GM12878 (cell line): ENCODE results near the gene MRPS35. TPM values are rescaled to one million over a fixed set of nuclear protein-coding genes. Genes with fewer than 3 reads are reported as not detected.

Experiments used
- ATAC-seq: fragments of 200-7000 bp; cut with Tn5 transposase; 3 replicates; pipeline ENCODE4 v1.9.1; 2020; ENCODE audit warnings: mild to moderate bottlenecking, moderate library complexity
- BruUV-seq: library from RNA; stranded (reverse); fragments of 400-500 nt; replicated peaks from 2 replicates; lab custom pipeline; 2021; lab: Mats Ljungman, UMichigan
- CTCF ChIA-PET: fragments of 300-600 bp; sonication (Branson Sonifier 250); formaldehyde crosslinking; extraction: SDS; loops from one replicate; lab custom pipeline; 2021; ENCODE audit warnings: inconsistent platforms; lab: Yijun Ruan, JAX
- POLR2A ChIA-PET: fragments of 350-600 bp; formaldehyde crosslinking; extraction: SDS; loops from one replicate; lab custom pipeline; 2021; ENCODE audit warnings: inconsistent platforms; lab: Charles Lee
- RAD21 ChIA-PET: fragments of 300-600 bp; sonication (Branson Sonifier 250); formaldehyde crosslinking; loops from one replicate; lab custom pipeline; 2023; ENCODE audit warnings: antibody characterized with exemption; ENCODE audit not compliant: unreplicated experiment; lab: Charles Lee
- SMC1A ChIA-PET: fragments of 300-600 bp; sonication (Branson Sonifier 250); formaldehyde crosslinking; loops from one replicate; lab custom pipeline; 2023; ENCODE audit not compliant: unreplicated experiment, uncharacterized antibody; lab: Charles Lee
- DNase-seq: peaks from one replicate; pipeline ENCODE4 v3.0.0-alpha.2; 2011; ENCODE audit warnings: low read depth, low spot score
- FAIRE-seq: peaks from 3 replicates; lab custom pipeline; 2011; peaks lifted over from hg19 to GRCh38; lab: Jason Lieb, UNC
- H2AFZ ChIP-seq: 2 replicates; pipeline ENCODE4 v1.6.0; 2011; ENCODE audit warnings: low read depth, low read length, control low read depth; ENCODE audit not compliant: control insufficient read depth
- H3K27ac ChIP-seq: 2 replicates; pipeline ENCODE4 v1.5.1; 2011; ENCODE audit warnings: control low read depth; ENCODE audit not compliant: control insufficient read depth, insufficient read depth
- H3K27me3 ChIP-seq, 2 experiments: replicated peaks in 1 of 2; 2 replicates each; pipeline versions ENCODE4 v1.6.0 to v1.6.1; 2011; ENCODE audit warnings: low read length in 1 of 2; ENCODE audit not compliant: control insufficient read depth in 2 of 2, insufficient read depth in 2 of 2
- H3K36me3 ChIP-seq, 2 experiments: 2 replicates each; pipeline ENCODE4 v1.5.1; 2011; ENCODE audit warnings: low read length in 1 of 2; ENCODE audit not compliant: control insufficient read depth in 2 of 2, insufficient read depth in 2 of 2
- H3K4me1 ChIP-seq: 2 replicates; pipeline ENCODE4 v1.6.1; 2011; ENCODE audit warnings: mild to moderate bottlenecking, low read length, moderate library complexity, mixed read lengths; ENCODE audit not compliant: control insufficient read depth, insufficient read depth
- H3K4me2 ChIP-seq: 2 replicates; pipeline ENCODE4 v1.6.0; 2011; ENCODE audit warnings: control low read depth; ENCODE audit not compliant: control insufficient read depth, insufficient read depth
- H3K4me3 ChIP-seq: fragments of 200-600 bp; sonication (generic); 2 replicates; pipeline ENCODE4 v1.5.1; 2016
- H3K79me2 ChIP-seq: 2 replicates; pipeline ENCODE4 v1.6.0; 2011; ENCODE audit warnings: low read length; ENCODE audit not compliant: control insufficient read depth, insufficient read depth
- H3K9ac ChIP-seq: 2 replicates; pipeline ENCODE4 v1.8.0; 2011; ENCODE audit warnings: low read length, control low read depth, mixed read lengths; ENCODE audit not compliant: control insufficient read depth, insufficient read depth
- H3K9me3 ChIP-seq: replicated peaks from 3 replicates; pipeline ENCODE4 v1.5.1; 2011; ENCODE audit warnings: mild to moderate bottlenecking, low read length; ENCODE audit not compliant: control insufficient read depth, insufficient read depth
- H4K20me1 ChIP-seq: 2 replicates; pipeline ENCODE4 v1.6.0; 2011; ENCODE audit not compliant: control insufficient read depth, insufficient read depth
- BHLHE40 ChIP-seq, 2 experiments: fragments of 450-650 bp in 1 of 2; IDR thresholded peaks; 2 replicates each; pipeline ENCODE4 v1.6.1; 2011 to 2017; ENCODE audit warnings: low read depth in 2 of 2, borderline replicate concordance in 1 of 2, improper control_type of control experiment in 1 of 2, low read length in 1 of 2, mild to moderate bottlenecking in 1 of 2
- CHD1 ChIP-seq: IDR thresholded peaks from 2 replicates; pipeline ENCODE4 v1.6.1; 2012; ENCODE audit warnings: low read depth, low read length, improper control_type of control experiment
- ETV6 ChIP-seq, 2 experiments: fragments of 450-650 bp in 1 of 2; IDR thresholded peaks in 1 of 2; conservative IDR thresholded peaks in 1 of 2; 2 replicates each; pipeline ENCODE4 v1.6.1; 2014; ENCODE audit warnings: antibody characterized with exemption in 1 of 2, borderline replicate concordance in 1 of 2, low read depth in 1 of 2, mild to moderate bottlenecking in 1 of 2, moderate library complexity in 1 of 2
- POLR2AphosphoS5 ChIP-seq: IDR thresholded peaks from 2 replicates; pipeline ENCODE4 v1.6.1; 2011; ENCODE audit warnings: mild to moderate bottlenecking, low read length, inconsistent platforms
- RUNX3 ChIP-seq: IDR thresholded peaks from 2 replicates; pipeline ENCODE4 v1.6.1; 2012; ENCODE audit warnings: low read length, inconsistent platforms
- SIN3A ChIP-seq: IDR thresholded peaks from 2 replicates; pipeline ENCODE4 v1.6.1; 2012; ENCODE audit warnings: low read depth, low read length, improper control_type of control experiment
- SRF ChIP-seq, 2 experiments: IDR thresholded peaks; 2 replicates each; pipeline ENCODE4 v1.6.1; 2011; ENCODE audit warnings: low read depth in 2 of 2, low read length in 2 of 2, mild to moderate bottlenecking in 1 of 2, moderate library complexity in 1 of 2
- TCF12 ChIP-seq: IDR thresholded peaks from 2 replicates; pipeline ENCODE4 v1.6.1; 2011; ENCODE audit warnings: low read depth, mild to moderate bottlenecking, low read length
- ZNF24 ChIP-seq: fragments of 450-650 bp; IDR thresholded peaks from 2 replicates; pipeline ENCODE4 v1.6.1; 2017; ENCODE audit warnings: antibody characterized with exemption, mild to moderate bottlenecking
- ZNF687 ChIP-seq: fragments of 450-650 bp; IDR thresholded peaks from 2 replicates; pipeline ENCODE4 v1.6.1; 2017; ENCODE audit warnings: mild to moderate bottlenecking, moderate library complexity
- WGBS: methylation state at CpG from one replicate; pipeline ENCODE4 v1.1.6; 2016; ENCODE audit warnings: low lambda C conversion rate; ENCODE audit not compliant: insufficient replicate concordance, insufficient coverage; ENCODE audit errors: missing lambda C conversion rate; 5-methylcytosine and 5-hydroxymethylcytosine counted together
- in situ Hi-C: fragments of 300-500 bp; cut with MboI; formaldehyde crosslinking; loops from 9 replicates; pipeline ENCODE4 v1.14.3; 2018; ENCODE audit warnings: mixed read lengths
- intact Hi-C: fragments of 100-400 bp; cut with micrococcal nuclease; formaldehyde crosslinking; loops from one replicate; pipeline ENCODE4 v1.14.2; 2022; ENCODE audit not compliant: unreplicated experiment
- polyA plus RNA-seq, 11 experiments: library from polyadenylated mRNA; depleted of rRNA in 4 of 11; unstranded in 6 of 11; stranded (reverse) in 5 of 11; fragments of >200 nt; fragmentation: Nextera tagmentation in 4 of 11; fragmentation: Illumina TruSeq in 1 of 11; extraction: Ambion mirVana in 4 of 11; extraction: Trizol in 1 of 11; gene quantifications; 1 replicate in 1 of 11; 2 replicates in 10 of 11; pipeline versions ENCODE4 v1.2.1 to v1.2.3, GENCODE V29; 2011 to 2016; ENCODE audit warnings: inconsistent platforms in 2 of 11, missing spikeins in 2 of 11, low read depth in 1 of 11
- total RNA-seq, 4 experiments: library from RNA; depleted of rRNA in 3 of 4; stranded (reverse); fragments of >200 nt in 3 of 4; fragmentation: Illumina TruSeq in 1 of 4; extraction: Trizol in 1 of 4; gene quantifications; 2 replicates each; pipeline versions ENCODE4 v1.2.1 to v1.2.3, GENCODE V29; 2013 to 2021
- TF ChIP-seq, protein P1 (sequence below): IDR thresholded peaks from 2 replicates; pipeline ENCODE4 v1.6.1; 2012; ENCODE audit warnings: low read depth, low read length, improper control_type of control experiment
- TF ChIP-seq, protein P2 (sequence below), 3 experiments: IDR thresholded peaks in 2 of 3; conservative IDR thresholded peaks in 1 of 3; 2 replicates each; pipeline ENCODE4 v1.5.1; 2011; ENCODE audit warnings: low read depth in 3 of 3, low read length in 3 of 3, mild to moderate bottlenecking in 3 of 3, control low read depth in 2 of 3, moderate library complexity in 2 of 3, inconsistent platforms in 1 of 3, mixed read lengths in 1 of 3; ENCODE audit not compliant: control insufficient read depth in 2 of 3, insufficient read depth in 1 of 3; ENCODE audit errors: extremely low read depth in 1 of 3

Gene MRPS35
- total and polyA plus RNA-seq, 10 of the 15 experiments (the other 5 are each of a cell fraction or from before 2014, with no cell fraction given) = 45.7 to 111 (median 67.1) TPM

- TF ChIP-seq ZNF687 = peak; percentile 56
Observed at GRCh38 chr12:27779920-27780611, 69.4 kb downstream of the MRPS35 start, which contains the start of the genes KLHL42 and MANSC4 (continued).

DNA sequence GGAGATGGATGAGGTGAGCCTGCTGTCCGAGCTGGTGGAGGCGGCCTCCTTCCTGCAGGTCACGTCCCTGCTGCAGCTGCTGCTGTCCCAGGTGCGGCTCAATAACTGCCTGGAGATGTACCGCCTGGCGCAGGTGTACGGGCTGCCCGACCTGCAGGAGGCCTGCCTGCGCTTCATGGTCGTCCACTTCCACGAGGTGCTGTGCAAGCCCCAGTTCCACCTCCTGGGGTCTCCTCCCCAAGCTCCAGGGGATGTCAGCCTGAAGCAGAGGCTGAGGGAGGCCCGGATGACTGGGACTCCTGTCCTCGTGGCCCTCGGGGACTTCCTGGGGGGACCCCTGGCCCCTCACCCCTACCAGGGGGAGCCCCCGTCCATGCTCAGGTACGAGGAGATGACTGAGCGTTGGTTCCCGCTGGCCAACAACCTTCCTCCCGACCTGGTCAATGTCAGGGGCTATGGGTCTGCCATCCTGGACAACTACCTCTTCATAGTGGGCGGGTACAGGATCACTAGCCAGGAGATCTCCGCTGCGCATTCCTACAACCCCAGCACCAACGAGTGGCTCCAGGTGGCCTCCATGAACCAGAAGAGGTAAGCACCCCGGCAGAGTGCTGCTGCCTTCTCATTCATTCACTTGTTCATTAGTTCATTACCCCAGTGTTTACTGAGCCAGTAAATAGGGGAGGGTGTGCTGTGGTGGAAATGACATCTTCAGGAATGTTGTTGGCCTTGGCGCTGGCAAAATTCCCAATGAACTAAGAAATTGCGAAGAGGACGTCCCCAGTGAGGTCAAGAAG lies 70.2 kb downstream of the MRPS35 start:
- peak overlapping the region; percentile 96 for H3K4me3 ChIP-seq
- peak overlapping the region; percentile 96 for H2AFZ ChIP-seq
- H3K4me2 ChIP-seq = peak overlapping the region; percentile 97
- FAIRE-seq = no peak
- ChIA-PET SMC1A (no interaction called here), RAD21 (interaction anchor here (0.5 to 1.5 kb wide), 8 partner anchors 39 to 498 kb away, joined by 3 to 5 read pairs (median 4); no protein-coding TSS in a partner anchor), CTCF (interaction anchor here (0.6 to 1.6 kb wide), 4 partner anchors 40 to 1780 kb away, joined by 3 read pairs; no protein-coding TSS in a partner anchor), POLR2A (interaction anchor here (0.5 kb wide), 1 partner anchor 14 kb away, joined by 3 read pairs; no protein-coding TSS in a partner anchor)
- intact Hi-C loops = loop anchor here (1.0 kb wide), 1 partner anchor 48 kb away; no protein-coding TSS in a partner anchor
- no peak for DNase-seq
- WGBS = 8% methylated on average over 27 of the region's 27 CpGs
- peak overlapping the region; percentile 72 for H3K27ac ChIP-seq
- H3K27me3 ChIP-seq = no peaks in the 10 kb centered on the region
- ATAC-seq = peak; percentile 58
- H3K4me1 ChIP-seq = peaks cover 4% of the 10 kb centered on the region
- H3K79me2 ChIP-seq = peaks cover 22% of the 10 kb centered on the region
- no peaks in the 10 kb centered on the region; a peak in 1 of 4 replicates for H3K36me3 ChIP-seq
- peak overlapping the region; percentile 89 for H3K9ac ChIP-seq
- no peaks in the 10 kb centered on the region for H4K20me1 ChIP-seq
- no TSS peak for BruUV-seq
- TF ChIP-seq SIN3A (0 out of 2 replicates have a peak, but pooled peaks have one; percentile 27), ETV6 (conservative IDR thresholded peaks at IDR 0.05 in 1 of 2, IDR thresholded peaks at IDR 0.05 in 1 of 2; ENCODE audit: borderline replicate concordance in 1 of 2, low read depth in 1 of 2) (0 out of 4 replicates have a peak, but pooled peaks of 1 of the 2 experiments have one; percentile 2), POLR2AphosphoS5 (peak; percentile 53), TCF12 (0 out of 2 replicates have a peak, but pooled peaks have one; percentile 3), ZNF24 (peak; percentile 55), RUNX3 (no peak), BHLHE40 (IDR thresholded peaks at IDR 0.05; ENCODE audit: borderline replicate concordance in 1 of 2, low read depth in 2 of 2, low read length in 1 of 2) (no peak), SRF (IDR thresholded peaks at IDR 0.05; ENCODE audit: low read depth in 2 of 2, low read length in 2 of 2) (no peak), CHD1 (no peak)
- TF ChIP-seq, protein P1, sequence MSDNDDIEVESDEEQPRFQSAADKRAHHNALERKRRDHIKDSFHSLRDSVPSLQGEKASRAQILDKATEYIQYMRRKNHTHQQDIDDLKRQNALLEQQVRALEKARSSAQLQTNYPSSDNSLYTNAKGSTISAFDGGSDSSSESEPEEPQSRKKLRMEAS = 0 out of 2 replicates have a peak, but pooled peaks have one; percentile 0
- TF ChIP-seq, protein P2, sequence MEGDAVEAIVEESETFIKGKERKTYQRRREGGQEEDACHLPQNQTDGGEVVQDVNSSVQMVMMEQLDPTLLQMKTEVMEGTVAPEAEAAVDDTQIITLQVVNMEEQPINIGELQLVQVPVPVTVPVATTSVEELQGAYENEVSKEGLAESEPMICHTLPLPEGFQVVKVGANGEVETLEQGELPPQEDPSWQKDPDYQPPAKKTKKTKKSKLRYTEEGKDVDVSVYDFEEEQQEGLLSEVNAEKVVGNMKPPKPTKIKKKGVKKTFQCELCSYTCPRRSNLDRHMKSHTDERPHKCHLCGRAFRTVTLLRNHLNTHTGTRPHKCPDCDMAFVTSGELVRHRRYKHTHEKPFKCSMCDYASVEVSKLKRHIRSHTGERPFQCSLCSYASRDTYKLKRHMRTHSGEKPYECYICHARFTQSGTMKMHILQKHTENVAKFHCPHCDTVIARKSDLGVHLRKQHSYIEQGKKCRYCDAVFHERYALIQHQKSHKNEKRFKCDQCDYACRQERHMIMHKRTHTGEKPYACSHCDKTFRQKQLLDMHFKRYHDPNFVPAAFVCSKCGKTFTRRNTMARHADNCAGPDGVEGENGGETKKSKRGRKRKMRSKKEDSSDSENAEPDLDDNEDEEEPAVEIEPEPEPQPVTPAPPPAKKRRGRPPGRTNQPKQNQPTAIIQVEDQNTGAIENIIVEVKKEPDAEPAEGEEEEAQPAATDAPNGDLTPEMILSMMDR (IDR thresholded peaks at IDR 0.05 in 2 of 3, conservative IDR thresholded peaks at IDR 0.05 in 1 of 3; ENCODE audit: control insufficient read depth in 2 of 3, extremely low read depth in 1 of 3, insufficient read depth in 1 of 3, low read depth in 3 of 3, low read length in 3 of 3) = 0 out of 6 replicates have a peak, but pooled peaks of 1 of the 3 experiments have one; percentile 3
- TF ChIP-seq, all 136 proteins: peak for 7
- H3K9me3 ChIP-seq = no peaks in the 10 kb centered on the region
- in situ Hi-C loops = no loop called here
